Stimulated activated CD8-positive, alpha-beta memory T cell treated with anti-CD3 and anti-CD28 coated beads, Interleukin-15, amount 100 ng/mL, for 1 hour (primary cell): ENCODE measurements around the gene SCGB1D2.

Experiments used
- DNase-seq: peaks from one replicate; pipeline ENCODE4 v3.0.0-alpha.2; 2020; ENCODE audit warnings: low read depth

Gene SCGB1D2

GRCh38 chr11:62260261-62260953, 18.4 kb downstream of the SCGB1D2 start:
- no peak for DNase-seq

GRCh38 chr11:62264004-62264403, 22.0 kb downstream of the SCGB1D2 start:
- DNase-seq, result no peak

- no peak for DNase-seq
Observed at GRCh38 chr11:62266558-62266957, 24.5 kb downstream of the SCGB1D2 start.

- DNase-seq, result no peak
Observed at GRCh38 chr11:62267050-62267449, 25.0 kb downstream of the SCGB1D2 start.

GRCh38 chr11:62267576-62267975, 25.5 kb downstream of the SCGB1D2 start:
- DNase-seq, result no peak

- no peak for DNase-seq
Observed at GRCh38 chr11:62269654-62270278, 27.7 kb downstream of the SCGB1D2 start, which contains the start of gene SCGB2A2. Gene SCGB2A2 (plus strand): TSS chr11:62270158. CDS start chr11:62270217, 59 bp downstream.

- no peak for DNase-seq
Observed at GRCh38 chr11:62273284-62273683, 31.2 kb downstream of the SCGB1D2 start.

- DNase-seq, result no peak
Observed at GRCh38 chr11:62273789-62274275, 31.8 kb downstream of the SCGB1D2 start.

- no peak for DNase-seq
Observed at GRCh38 chr11:62280452-62280851, 38.4 kb downstream of the SCGB1D2 start.
